ENCODE results near the gene PUSL1.

PUSL1 gene

GRCh38 chr1:1280782-1281481 is 27.5 kb upstream of the PUSL1 start:
- DNase-seq = no peak

GRCh38 chr1:1281533-1282321 is 26.7 kb upstream of the PUSL1 start:
- DNase-seq = no peak

- no peak for DNase-seq
These were observed 25.4 kb upstream of the PUSL1 start for GRCh38 chr1:1282998-1283397.

GRCh38 chr1:1283821-1284220 is 24.6 kb upstream of the PUSL1 start:
- DNase-seq = no peak

- no peak for DNase-seq
These were observed 23.9 kb upstream of the PUSL1 start for GRCh38 chr1:1284221-1285101.

GRCh38 chr1:1285102-1285571 is 23.3 kb upstream of the PUSL1 start:
- DNase-seq = no peak

- DNase-seq = no peak
These were observed 22.6 kb upstream of the PUSL1 start for GRCh38 chr1:1285611-1286311.

- DNase-seq = no peak
These were observed 21.8 kb upstream of the PUSL1 start for GRCh38 chr1:1286313-1287261.

- no peak for DNase-seq
These were observed 20.9 kb upstream of the PUSL1 start for GRCh38 chr1:1287288-1288110.

- peak; percentile 66 for DNase-seq
These were observed 18.1 kb upstream of the PUSL1 start for GRCh38 chr1:1290238-1290731.

GRCh38 chr1:1291023-1291528 is 17.3 kb upstream of the PUSL1 start:
- DNase-seq = no peak

GRCh38 chr1:1291548-1292441 is 16.6 kb upstream of the PUSL1 start:
- DNase-seq = peak; percentile 72

- DNase-seq = no peak
These were observed 16.0 kb upstream of the PUSL1 start for GRCh38 chr1:1292442-1292779.

- DNase-seq = no peak
These were observed 15.5 kb upstream of the PUSL1 start for GRCh38 chr1:1292851-1293250.

- DNase-seq = no peak
These were observed 14.8 kb upstream of the PUSL1 start for GRCh38 chr1:1293263-1294249.

- no peak for DNase-seq
These were observed 14.0 kb upstream of the PUSL1 start for GRCh38 chr1:1294250-1294890.

Data from activated CD8-positive, alpha-beta memory T cell treated with anti-CD3 and anti-CD28 coated beads, Interleukin-2, amount 50 U/mL, for 4 hours (primary cell).